Measurements from ENCODE around the gene ENKUR.

DNA sequence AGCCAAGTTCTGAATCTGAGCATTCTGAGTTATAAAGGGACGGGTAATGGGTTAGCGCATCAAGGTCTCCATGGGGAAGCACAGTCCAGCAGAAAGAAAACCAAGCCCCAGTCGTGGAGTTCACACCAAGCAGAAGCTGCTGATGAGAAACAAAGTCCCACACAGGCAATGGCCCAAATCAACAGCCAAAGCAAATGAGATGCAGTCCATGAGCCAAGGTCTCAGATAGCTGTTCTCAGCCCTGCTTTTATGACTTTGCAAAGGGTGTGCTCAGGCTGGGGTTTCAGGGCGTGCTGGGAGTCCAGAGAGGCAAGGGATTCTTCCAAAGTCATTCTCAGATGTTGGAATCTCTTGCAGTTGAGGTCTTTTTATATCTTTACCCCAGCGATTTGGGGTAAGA lies 32.5 kb upstream of the ENKUR start:
- TF ChIP-seq, protein P1, sequence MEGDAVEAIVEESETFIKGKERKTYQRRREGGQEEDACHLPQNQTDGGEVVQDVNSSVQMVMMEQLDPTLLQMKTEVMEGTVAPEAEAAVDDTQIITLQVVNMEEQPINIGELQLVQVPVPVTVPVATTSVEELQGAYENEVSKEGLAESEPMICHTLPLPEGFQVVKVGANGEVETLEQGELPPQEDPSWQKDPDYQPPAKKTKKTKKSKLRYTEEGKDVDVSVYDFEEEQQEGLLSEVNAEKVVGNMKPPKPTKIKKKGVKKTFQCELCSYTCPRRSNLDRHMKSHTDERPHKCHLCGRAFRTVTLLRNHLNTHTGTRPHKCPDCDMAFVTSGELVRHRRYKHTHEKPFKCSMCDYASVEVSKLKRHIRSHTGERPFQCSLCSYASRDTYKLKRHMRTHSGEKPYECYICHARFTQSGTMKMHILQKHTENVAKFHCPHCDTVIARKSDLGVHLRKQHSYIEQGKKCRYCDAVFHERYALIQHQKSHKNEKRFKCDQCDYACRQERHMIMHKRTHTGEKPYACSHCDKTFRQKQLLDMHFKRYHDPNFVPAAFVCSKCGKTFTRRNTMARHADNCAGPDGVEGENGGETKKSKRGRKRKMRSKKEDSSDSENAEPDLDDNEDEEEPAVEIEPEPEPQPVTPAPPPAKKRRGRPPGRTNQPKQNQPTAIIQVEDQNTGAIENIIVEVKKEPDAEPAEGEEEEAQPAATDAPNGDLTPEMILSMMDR (IDR thresholded peaks at IDR 0.05), result no peak
- no peak for TF ChIP-seq POLR2A (IDR thresholded peaks at IDR 0.05)

Measured in right lobe of liver (tissue), 4 donors.